IPS DF 4.7 (cell line): ENCODE measurements around the gene ACOT9.
"Not testable (repeated sequence)": the region's sequence is repeated elsewhere in the genome, so short reads cannot be mapped to it uniquely, and the experiment has no call there.

ENCODE experiments used
- DNase-seq: peaks from one replicate; pipeline ENCODE4 v3.0.0-alpha.2; 2013; ENCODE audit warnings: low spot score; ENCODE audit errors: extremely low read depth

The ACOT9 gene, protein sequence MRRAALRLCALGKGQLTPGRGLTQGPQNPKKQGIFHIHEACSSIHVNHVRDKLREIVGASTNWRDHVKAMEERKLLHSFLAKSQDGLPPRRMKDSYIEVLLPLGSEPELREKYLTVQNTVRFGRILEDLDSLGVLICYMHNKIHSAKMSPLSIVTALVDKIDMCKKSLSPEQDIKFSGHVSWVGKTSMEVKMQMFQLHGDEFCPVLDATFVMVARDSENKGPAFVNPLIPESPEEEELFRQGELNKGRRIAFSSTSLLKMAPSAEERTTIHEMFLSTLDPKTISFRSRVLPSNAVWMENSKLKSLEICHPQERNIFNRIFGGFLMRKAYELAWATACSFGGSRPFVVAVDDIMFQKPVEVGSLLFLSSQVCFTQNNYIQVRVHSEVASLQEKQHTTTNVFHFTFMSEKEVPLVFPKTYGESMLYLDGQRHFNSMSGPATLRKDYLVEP

GRCh38 chrX:23742697-23743622, at the start of gene ACOT9:
Gene ACOT9 (minus strand): TSS chrX:23743276. CDS start chrX:23743144, 132 bp downstream.
- peak; percentile 25 for DNase-seq

GRCh38 chrX:23790155-23790497, 47.0 kb upstream of the ACOT9 start:
- DNase-seq, result no peak

GRCh38 chrX:23789386-23790154, 46.5 kb upstream of the ACOT9 start:
- DNase-seq, result no peak

DNA sequence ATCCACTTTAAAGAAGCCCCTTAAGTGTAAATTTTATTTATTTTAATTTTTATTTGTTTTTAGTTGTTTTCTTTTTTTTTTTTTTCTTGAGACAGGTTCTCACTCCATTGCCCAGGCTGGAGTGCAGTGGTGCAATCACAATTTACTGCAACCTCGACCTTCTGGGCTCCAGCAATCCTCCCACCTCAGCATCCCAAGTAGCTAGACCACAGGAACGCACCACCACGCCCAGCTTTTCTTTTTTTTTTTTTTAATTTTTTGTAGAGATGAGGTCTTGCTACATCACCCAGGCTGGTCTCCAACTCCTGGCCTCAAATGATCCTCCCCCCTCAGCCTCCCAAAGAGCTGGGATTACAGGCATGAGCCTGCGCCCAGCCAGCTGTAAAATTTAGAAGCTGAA, 45.9 kb upstream of the ACOT9 start:
- no peak for DNase-seq

DNA sequence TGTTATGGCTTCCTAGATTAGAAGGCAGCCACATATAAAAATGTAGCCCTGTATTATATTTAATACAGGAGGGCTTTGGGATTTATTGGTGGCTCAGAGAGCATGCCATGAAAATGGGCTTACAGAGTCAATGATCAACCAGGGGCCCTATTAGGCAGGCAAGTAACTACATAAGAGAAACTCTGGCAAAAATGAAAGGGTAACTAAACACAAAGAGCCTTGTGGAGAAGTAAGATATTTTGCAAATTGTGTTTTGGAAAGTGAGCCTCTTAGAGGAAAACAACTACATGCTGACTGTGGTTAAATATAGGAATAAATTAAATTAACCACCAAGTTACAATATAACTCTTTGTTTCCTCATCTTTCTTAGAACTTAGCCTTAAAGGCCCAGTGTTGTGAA, 45.4 kb upstream of the ACOT9 start:
- DNase-seq, result no peak

- DNase-seq, result no peak
Measured at GRCh38 chrX:23787745-23788118, 44.7 kb upstream of the ACOT9 start.

- no peak for DNase-seq
Measured at GRCh38 chrX:23786268-23786815, 43.3 kb upstream of the ACOT9 start.

GRCh38 chrX:23785580-23785979, 42.5 kb upstream of the ACOT9 start:
- DNase-seq, result no peak

DNA sequence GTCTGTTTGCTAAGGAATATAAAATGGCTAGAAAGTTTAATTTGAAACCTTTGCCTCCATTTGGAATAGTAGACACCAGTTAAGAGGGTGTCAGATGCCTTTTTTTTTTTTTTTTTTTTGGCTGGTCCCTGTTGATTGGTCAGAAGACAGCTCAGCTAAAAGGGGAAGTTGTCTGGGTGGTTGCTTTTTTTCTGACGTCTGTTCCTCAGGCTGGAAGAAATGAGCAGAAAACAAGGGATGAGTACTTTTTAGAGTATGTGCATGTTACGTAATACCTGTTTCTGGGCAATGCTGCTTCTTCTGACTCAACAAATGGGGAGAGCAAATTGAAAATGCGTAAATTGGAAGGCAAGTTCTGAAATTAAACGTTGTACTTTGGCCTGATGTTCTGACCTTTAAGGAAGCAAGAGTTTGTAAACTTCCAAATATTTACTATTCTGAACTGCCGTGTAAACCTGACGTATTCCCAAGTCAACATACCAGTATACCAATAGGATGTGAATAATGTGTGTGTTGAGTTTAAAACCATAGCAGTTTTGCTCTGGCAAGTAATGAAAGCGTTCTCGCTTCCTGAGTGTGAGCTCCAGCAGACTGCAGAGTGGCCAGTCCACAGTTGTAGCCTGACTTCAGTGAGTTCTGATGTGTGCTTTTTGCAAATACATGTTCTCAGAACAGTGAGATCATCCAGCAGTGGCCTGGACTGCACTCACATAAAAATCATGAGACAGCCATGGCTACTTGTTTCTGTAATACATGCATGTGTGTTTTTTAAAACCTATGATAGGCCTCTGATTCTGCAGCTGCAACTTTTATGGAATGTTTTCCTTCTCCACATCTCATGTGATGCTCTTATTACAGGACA, 41.6 kb upstream of the ACOT9 start:
- DNase-seq, result no peak

DNA sequence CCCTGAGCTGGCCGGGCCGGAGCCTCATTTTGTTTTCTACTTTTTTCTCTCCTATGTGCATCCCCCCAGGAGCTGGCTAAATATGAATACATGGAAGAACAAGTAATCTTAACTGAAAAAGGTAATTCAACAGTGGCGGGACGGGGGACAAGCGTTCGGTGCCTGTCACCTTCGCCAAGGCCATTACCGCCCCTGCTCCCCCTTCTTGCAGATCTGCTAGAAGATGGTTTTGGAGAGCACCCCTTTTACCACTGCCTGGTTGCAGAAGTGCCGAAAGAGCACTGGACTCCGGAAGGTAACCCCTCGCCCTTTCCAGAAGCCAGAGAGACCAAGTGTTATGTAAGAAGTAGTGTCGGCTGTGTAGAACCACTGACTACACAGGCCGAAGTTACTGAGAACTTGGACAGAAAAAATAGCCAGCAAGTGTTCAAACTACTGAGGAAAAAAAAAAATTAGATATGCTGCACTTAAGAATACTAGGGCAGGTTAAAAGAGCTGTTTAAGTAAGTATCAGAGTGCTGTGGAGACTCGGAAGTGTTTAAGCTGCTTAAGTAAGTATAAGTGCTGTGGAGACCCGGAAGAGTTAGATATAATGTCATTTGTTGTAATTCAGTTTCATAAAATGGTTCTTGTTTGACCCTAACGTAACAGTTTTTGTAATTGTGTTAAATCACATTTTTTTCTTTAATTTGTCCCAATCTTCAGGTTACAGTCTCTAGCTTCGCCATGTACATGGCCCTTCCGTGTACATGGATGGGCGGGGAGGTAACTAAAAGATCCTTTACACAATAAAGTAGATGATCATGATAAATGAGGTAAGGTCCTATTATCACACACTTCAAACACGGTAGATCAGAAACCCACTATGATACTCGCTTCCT, 40.8 kb upstream of the ACOT9 start:
- no peak for DNase-seq

- peak; percentile 28 for DNase-seq
Measured at GRCh38 chrX:23782863-23783588, 40.0 kb upstream of the ACOT9 start, which contains the start of gene SAT1. Gene SAT1 (plus strand): TSS chrX:23783173. CDS start chrX:23783352, 179 bp downstream.

DNA sequence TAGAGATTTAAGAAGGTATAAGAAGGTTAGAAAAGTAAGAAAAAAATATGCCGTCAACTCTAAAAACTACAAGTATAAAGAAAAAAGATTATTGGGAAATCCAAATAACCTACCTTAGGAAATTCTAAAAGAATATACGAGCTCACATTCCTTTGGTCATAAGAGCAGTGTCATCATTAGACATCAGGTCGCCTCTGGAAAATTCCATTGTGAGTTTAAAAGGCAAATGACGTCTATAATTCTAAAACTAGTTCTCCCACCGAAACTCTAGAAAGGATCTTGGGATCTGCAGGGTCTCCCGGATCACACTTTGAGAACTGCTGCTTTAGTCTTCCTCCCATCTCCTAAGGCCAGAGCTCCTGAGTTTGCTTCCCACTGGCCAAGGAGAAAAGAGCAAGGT, 39.4 kb upstream of the ACOT9 start:
- no peak for DNase-seq

GRCh38 chrX:23779025-23779424, 35.9 kb upstream of the ACOT9 start:
- DNase-seq, result no peak

DNA sequence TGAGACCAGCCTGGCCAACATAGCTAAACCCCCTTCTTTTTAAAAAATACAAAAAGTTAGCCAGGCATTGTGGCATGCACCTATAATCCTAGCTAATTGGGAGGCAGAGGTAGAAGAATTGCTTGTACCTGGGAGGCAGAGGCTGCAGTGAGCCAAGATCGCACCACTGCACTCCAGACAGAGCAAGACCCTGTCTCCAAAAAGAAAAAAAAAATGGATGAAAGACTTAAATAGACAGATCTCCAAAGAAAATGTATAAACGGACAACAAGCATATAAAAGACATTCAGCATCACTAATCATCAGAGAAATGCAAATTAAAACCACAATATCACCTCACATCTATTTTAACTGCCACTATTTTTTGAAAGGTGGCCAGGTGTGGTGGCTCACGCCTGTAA, 33.3 kb upstream of the ACOT9 start:
- DNase-seq, result no peak

GRCh38 chrX:23773601-23774175, 30.6 kb upstream of the ACOT9 start:
- no peak for DNase-seq

DNA sequence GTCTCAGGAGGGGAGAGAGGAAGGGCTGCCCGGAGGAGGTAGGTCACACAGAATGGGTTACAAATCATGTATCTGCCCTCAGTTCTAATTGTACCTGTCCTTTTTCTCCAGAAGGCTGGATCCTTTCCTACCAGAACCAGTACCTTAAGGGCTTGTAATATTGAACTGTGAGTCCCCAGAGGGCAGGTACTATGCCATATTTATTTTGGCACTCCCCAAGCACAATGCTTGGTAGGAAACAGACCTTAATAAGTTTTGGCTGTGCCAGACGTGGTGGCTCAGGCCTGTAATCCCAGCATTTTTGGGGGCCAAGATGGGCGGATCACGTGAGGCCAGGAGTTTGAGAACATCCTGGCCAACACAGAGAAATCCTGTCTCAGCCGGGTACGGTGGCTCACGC, 28.0 kb upstream of the ACOT9 start:
- DNase-seq, result not testable (repeated sequence)

GRCh38 chrX:23770142-23770541, 27.1 kb upstream of the ACOT9 start:
- no peak for DNase-seq
